NCI-H1694 treated with DMSO at 0.1 percent for 48 hours (cell line): Measurements from ENCODE around the gene MYO15A.

Experiments used
- DNase-seq: peaks from one replicate; lab custom pipeline; 2025; lab: John Stamatoyannopoulos, UW

MYO15A gene

DNA sequence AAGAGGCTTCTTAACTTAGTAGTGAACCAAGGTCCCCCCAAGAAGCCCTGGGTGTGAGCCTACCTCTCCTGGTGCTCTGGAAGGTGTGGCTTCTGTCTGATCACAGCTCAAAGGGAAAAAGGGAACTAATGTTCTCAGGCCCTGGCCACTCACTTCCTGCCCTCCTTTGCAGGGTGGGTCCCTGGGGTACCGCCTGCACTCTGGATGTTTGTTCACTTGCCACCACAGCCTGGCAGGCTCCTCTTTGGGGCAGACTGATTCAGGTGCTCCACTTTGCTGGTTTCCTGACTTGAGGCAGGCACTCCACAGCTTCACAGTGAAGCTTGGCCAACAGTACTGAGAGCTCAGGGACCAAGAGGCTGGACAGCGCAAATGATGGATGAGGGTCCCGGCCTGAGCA, 5.9 kb upstream of the MYO15A start:
- DNase-seq: no peak

GRCh38 chr17:18105027-18105426, 3.5 kb upstream of the MYO15A start:
- DNase-seq: no peak

DNA sequence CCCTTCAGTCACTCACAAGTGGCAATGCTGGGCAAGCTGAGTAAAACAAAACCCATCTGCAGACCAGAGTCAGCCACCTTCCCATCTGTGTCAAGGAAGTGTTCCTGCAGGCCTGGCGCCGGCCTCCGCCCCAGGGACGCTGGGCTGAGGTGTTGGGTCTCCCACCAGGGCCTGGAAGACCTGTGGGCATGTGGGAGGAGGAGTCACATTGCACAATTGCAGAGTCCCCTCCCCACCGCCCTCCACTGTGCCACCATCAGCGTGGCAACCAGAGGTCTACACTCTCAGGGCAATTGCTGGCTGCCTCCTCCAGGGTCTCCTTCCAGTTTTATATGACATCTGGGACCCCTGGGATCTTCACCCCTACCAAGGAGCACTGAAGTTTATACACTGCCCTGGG, 3.0 kb upstream of the MYO15A start:
- no peak for DNase-seq

- no peak for DNase-seq
Measured at GRCh38 chr17:18106211-18106610, 2.3 kb upstream of the MYO15A start.

DNA sequence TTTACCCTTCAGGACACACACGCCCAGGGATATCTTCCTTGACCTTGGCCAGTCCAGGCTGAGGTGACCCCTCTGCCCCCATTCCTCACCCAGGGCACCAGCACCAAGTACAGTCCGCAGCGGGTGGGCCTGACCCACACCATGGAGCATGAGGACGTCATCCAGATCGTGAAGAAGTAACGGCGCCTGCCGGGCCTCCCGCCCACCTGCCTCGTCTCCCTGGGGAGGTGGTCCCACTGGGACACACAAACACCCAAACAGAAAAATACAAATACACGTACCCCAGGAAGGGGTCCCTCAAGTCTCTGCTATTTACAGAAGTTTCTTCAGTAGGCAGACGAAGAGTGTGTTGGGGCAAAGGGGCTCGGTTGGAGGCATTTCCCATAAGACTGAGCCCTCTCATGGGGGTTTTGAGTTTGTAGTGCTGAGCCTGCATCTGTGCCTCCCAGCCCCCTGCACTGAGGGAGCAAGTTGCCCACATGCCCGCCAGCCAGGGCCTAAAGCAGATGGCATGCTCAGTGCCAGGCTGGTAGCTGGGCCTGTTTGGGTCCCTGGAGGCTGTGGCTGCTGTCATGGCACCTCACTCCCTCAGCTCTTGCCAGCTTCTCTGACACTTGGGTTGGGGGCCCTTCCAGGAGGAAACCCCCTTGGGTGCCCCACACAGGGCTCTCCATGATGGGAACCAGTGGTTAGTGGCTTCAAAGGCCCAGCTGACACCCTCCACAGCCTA, 1.3 kb upstream of the MYO15A start:
- peak; percentile 86 for DNase-seq

DNA sequence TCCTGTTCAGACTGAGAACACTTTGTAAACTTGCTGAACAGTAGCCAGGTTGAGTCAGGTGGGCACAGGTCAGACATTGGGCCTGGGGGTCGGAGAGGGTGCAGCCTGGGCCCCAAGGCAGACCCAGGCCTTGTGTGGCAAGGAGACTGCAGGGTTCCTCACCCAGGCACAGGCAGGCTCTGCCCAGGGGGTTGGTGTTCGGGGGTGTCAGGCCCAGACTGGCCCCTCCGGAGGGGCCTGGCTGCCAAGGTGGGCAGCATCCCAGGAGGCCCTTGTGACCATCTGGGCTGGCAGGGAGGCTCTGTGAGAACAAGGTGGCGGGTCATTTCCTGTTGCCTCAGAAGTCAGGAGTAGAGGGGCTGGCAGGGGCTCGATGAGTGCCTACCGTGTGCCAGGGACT, 585 bp upstream of the MYO15A start:
- DNase-seq: no peak

GRCh38 chr17:18109935-18110485, 1.5 kb downstream of the MYO15A start:
- DNase-seq: no peak

DNA sequence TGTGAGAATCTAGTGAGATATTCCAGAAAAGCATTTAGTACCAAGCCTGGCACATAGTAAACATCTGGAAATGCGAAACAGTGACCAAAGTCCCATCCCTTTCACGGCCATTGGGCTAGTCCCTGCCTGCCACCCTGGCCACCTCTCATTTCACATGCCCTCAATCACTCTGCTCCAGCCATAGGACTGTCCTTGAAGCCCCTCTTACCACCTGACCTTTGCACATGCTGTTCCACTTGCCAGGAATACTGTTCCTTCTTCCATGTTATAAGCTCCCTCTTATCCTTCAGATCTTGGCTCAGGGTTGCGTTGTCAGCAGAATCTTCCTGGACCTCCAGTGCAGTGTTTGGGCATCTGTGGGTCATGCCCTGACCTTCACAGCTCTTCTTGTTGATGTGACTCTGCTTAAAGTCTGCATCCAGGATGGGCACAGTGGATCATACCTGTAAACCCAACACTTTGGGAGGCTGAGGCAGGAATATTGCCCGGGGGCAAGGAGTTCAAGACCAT, 2.1 kb downstream of the MYO15A start:
- DNase-seq: no peak

DNA sequence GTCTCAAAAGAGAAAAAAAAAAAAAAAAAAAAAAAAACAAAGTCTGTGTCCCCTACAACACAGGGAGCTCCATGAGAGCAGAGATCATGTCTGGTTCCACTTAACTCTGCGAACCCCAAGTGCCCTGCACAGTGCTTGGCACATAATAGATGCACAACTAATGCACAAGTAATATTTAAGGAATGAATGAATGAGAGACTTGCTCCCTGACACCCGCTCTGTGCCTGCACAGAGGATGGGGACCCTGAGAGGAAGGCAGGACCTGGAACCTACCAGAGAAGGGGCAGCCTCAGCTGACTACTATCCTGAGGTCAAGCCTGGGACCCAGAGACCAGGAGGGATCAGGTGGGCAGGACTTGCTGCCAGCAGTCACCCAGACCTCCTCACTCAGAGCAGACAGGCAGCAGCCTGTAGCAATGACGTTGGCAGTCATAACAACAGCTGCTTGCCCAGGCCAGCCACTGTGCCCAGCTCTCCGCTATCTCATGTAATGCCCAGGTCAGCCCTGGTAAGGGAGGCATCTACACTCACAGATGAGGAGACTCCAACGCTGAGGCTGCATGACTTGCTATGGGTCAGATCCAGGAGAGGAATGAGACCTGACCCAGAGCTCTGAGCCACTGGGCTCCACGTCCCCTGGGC, 2.9 kb downstream of the MYO15A start:
- DNase-seq: no peak

DNA sequence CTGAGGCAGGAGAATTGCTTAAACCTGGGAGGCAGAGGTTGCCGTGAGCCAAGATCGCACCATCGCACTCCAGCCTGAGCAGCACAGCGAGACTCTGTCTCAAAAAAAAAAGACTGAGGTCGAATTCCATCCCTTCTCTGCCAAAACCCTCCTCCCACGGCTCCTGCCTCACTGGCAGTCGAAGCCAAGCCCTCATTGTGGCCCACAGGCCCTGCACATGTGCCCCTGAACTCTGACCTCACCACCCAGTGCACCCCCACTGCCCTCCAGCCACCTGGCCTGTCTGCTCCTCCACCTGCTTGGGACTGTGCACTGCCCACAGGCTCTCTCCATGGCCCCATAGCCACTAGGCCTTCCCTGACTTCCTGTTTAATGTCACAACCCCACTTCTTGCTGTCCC, 7.0 kb downstream of the MYO15A start:
- DNase-seq: no peak

- DNase-seq: no peak
Measured at GRCh38 chr17:18116078-18116477, 7.5 kb downstream of the MYO15A start.

- no peak for DNase-seq
Measured at GRCh38 chr17:18117533-18117932, 9.0 kb downstream of the MYO15A start.

- DNase-seq: no peak
Measured at GRCh38 chr17:18117982-18118975, 9.7 kb downstream of the MYO15A start.

DNA sequence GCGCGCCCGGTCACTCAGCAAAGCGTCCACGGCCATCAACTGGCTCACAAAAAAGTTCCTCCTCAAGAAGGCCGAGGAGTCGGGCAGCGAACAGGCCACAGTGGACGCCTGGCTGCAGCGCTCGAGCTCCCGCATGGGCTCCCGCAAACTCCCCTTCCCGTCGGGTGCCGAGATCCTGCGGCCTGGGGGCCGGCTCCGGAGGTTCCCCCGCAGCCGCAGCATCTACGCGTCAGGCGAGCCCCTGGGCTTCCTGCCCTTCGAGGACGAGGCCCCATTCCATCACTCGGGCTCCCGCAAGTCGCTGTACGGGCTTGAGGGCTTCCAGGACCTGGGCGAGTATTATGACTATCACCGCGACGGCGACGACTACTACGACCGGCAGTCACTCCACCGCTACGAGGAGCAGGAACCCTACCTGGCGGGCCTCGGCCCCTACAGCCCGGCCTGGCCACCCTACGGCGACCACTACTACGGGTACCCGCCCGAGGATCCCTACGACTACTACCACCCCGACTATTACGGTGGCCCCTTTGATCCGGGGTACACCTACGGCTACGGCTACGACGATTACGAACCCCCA, 10.7 kb downstream of the MYO15A start:
- DNase-seq: no peak

GRCh38 chr17:18119938-18120337, 11.4 kb downstream of the MYO15A start:
- no peak for DNase-seq

DNA sequence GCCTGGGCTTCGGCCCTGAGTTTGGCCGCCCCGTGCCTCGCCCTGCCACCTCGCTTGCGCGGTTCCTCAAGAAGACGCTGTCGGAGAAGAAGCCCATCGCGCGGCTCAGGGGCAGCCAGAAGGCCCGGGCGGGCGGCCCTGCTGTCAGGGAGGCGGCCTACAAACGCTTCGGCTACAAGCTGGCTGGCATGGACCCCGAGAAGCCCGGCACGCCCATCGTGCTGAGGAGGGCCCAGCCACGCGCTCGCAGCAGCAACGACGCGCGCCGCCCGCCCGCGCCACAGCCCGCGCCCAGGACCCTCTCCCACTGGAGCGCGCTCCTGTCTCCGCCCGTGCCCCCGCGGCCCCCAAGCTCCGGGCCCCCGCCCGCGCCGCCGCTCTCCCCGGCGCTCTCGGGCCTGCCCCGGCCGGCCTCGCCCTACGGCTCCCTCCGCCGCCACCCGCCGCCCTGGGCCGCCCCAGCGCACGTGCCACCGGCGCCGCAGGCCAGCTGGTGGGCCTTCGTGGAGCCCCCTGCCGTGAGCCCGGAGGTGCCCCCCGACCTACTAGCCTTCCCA, 12.0 kb downstream of the MYO15A start:
- no peak for DNase-seq

GRCh38 chr17:18121144-18121910, 12.8 kb downstream of the MYO15A start:
- DNase-seq: no peak

- no peak for DNase-seq
Measured at GRCh38 chr17:18122990-18123753, 14.6 kb downstream of the MYO15A start.

DNA sequence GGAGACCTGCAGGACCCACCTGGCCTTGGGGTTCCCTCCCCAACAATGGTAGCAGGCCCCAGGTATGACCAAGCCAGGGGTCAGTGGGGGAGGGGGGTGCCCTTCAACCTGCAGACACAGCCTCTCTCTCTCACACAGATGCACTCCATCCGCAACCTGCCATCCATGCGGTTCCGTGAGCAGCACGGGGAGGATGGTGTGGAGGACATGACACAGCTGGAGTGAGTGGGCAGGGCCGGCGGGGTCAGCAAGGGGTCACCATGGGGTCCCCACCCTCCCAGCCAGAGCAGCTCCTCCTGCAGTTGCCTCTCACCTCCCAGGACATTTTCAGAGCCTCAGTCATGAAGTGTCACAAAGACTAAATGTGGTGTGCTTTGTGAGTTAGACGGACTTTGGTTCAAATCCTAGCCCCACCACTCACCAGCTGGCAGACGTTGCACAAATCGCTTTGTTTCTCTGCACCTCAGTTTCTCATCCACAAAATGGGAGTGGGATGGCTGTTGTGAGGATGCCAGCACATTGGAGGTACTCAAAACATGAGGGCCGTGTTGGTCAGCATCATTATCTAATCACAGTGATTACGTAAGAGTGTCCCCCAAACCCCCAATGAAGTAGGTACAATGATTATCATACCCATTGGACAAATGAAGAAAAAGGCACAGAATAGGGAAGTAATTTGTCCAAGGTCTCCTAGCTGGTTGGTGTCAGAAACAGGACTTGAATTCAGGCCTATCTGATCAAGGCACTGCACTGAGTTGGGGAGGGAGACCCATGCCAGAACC, 16.0 kb downstream of the MYO15A start:
- no peak for DNase-seq
